SK-N-SH (cell line): Measurements from ENCODE around the gene ATP6V1G2. TPM values are rescaled to one million over a fixed set of nuclear protein-coding genes. Genes with fewer than 3 reads are reported as not detected.
A peak's percentile ranks its signal among the peaks of the same experiment; 100 is the strongest.

Source experiments
- CTCF ChIA-PET: fragments of 300-600, 350-600 bp; formaldehyde crosslinking; extraction: SDS; loops from one replicate; lab custom pipeline; 2021; lab: Yijun Ruan, JAX
- POLR2A ChIA-PET: fragments of 350-600 bp; sonication (Branson Sonifier 250); formaldehyde crosslinking; extraction: SDS; loops from one replicate; lab custom pipeline; 2020; ENCODE audit warnings: antibody characterized with exemption, inconsistent platforms; lab: Yijun Ruan, JAX
- DNase-seq: peaks from one replicate; pipeline ENCODE4 v3.0.0; 2012
- H2AFZ ChIP-seq: fragments of 200-600 bp; sonication (generic); 2 replicates; pipeline ENCODE4 v1.8.1; 2016; ENCODE audit warnings: antibody characterized with exemption, mild to moderate bottlenecking, low read depth
- H3F3A ChIP-seq: fragments of 200-600 bp; sonication (generic); replicated peaks from 2 replicates; pipeline ENCODE3; 2016; ENCODE audit warnings: antibody characterized with exemption, mild to moderate bottlenecking; ENCODE audit not compliant: insufficient read depth
- H3K27ac ChIP-seq, 2 experiments: fragments of 200-500 bp in 1 of 2; fragments of 200-600 bp in 1 of 2; sonication (Bioruptor generic) in 1 of 2; sonication (generic), shearing (Covaris generic) in 1 of 2; 2 replicates each; pipeline versions ENCODE4 v1.5.1 to v1.6.1; 2014 to 2016; ENCODE audit warnings: low read depth in 2 of 2, inconsistent platforms in 1 of 2, low read length in 1 of 2, mild to moderate bottlenecking in 1 of 2, mixed read lengths in 1 of 2
- H3K27me3 ChIP-seq: fragments of 200-600 bp; sonication (generic), shearing (Covaris generic); 2 replicates; pipeline ENCODE4 v1.6.1; 2016; ENCODE audit warnings: mixed run types; ENCODE audit not compliant: insufficient read depth
- H3K36me3 ChIP-seq, 2 experiments: fragments of 200-500 bp in 1 of 2; fragments of 200-600 bp in 1 of 2; sonication (Bioruptor generic) in 1 of 2; sonication (generic) in 1 of 2; replicated peaks in 1 of 2; 2 replicates each; pipeline versions ENCODE3 to v1.5.1; 2014 to 2016; ENCODE audit warnings: low read length in 1 of 2, mild to moderate bottlenecking in 1 of 2; ENCODE audit not compliant: insufficient read depth in 2 of 2, control insufficient read depth in 1 of 2
- H3K4me1 ChIP-seq, 2 experiments: fragments of 200-500 bp in 1 of 2; fragments of 200-600 bp in 1 of 2; sonication (Bioruptor generic) in 1 of 2; sonication (generic), shearing (Covaris generic) in 1 of 2; 2 replicates each; pipeline versions ENCODE4 v1.5.1 to v1.6.1; 2014 to 2016; ENCODE audit warnings: low read depth in 1 of 2, low read length in 1 of 2, mixed run types in 1 of 2; ENCODE audit not compliant: insufficient read depth in 2 of 2, control insufficient read depth in 1 of 2
- H3K4me2 ChIP-seq: fragments of 200-600 bp; sonication (generic), shearing (Covaris generic); 2 replicates; pipeline ENCODE4 v1.6.1; 2017; ENCODE audit warnings: mixed run types
- H3K4me3 ChIP-seq, 2 experiments: fragments of 200-500 bp in 1 of 2; fragments of 200-600 bp in 1 of 2; sonication (Bioruptor generic) in 1 of 2; sonication (generic), shearing (Covaris generic) in 1 of 2; 2 replicates each; pipeline versions ENCODE4 v1.5.1 to v1.8.1; 2014 to 2016; ENCODE audit warnings: low read depth in 2 of 2, inconsistent platforms in 1 of 2, low read length in 1 of 2, mild to moderate bottlenecking in 1 of 2, mixed read lengths in 1 of 2, moderate library complexity in 1 of 2
- H3K79me2 ChIP-seq: fragments of 200-600 bp; sonication (generic); 2 replicates; pipeline ENCODE4 v1.8.1; 2017; ENCODE audit warnings: mild to moderate bottlenecking; ENCODE audit not compliant: insufficient read depth
- H3K9ac ChIP-seq: fragments of 200-600 bp; sonication (generic); 2 replicates; pipeline ENCODE4 v1.6.1; 2017; ENCODE audit warnings: mixed run types
- H3K9me2 ChIP-seq: fragments of 200-600 bp; sonication (generic); 2 replicates; pipeline ENCODE4 v1.6.1; 2017; ENCODE audit warnings: mixed run types
- H3K9me3 ChIP-seq: fragments of 200-600 bp; sonication (generic); 2 replicates; pipeline ENCODE4 v1.6.1; 2017; ENCODE audit warnings: mixed run types, mild to moderate bottlenecking, moderate library complexity
- H4K20me1 ChIP-seq: fragments of 200-600 bp; sonication (generic); 2 replicates; pipeline ENCODE4 v1.6.1; 2017; ENCODE audit warnings: mild to moderate bottlenecking, mixed run types; ENCODE audit not compliant: insufficient read depth
- CHD2 ChIP-seq: fragments of 150-350 bp; IDR thresholded peaks from 2 replicates; pipeline ENCODE4 v1.6.1; 2018; ENCODE audit warnings: low read length; ENCODE audit not compliant: partially characterized antibody
- CTCF ChIP-seq: fragments of 200-600 bp; sonication (generic); IDR thresholded peaks from 2 replicates; pipeline ENCODE4 v1.6.1; 2017; ENCODE audit warnings: antibody characterized with exemption, mild to moderate bottlenecking, moderate library complexity
- ELF1 ChIP-seq: IDR thresholded peaks from 2 replicates; pipeline ENCODE4 v1.4.0; 2012
- EZH2phosphoT487 ChIP-seq: fragments of 200-600 bp; sonication (generic); IDR thresholded peaks from 2 replicates; pipeline ENCODE4 v1.6.1; 2017; ENCODE audit warnings: low read depth, mixed run types, mild to moderate bottlenecking, antibody characterized with exemption, moderate library complexity, borderline replicate concordance
- FOXJ3 ChIP-seq: sonication (generic); formaldehyde crosslinking; IDR thresholded peaks from 2 replicates; pipeline ENCODE4 v1.5.1; 2020; ENCODE audit warnings: mild to moderate bottlenecking, missing genetic modification reagents
- GABPA ChIP-seq: IDR thresholded peaks from 2 replicates; pipeline ENCODE4 v1.4.0; 2012; ENCODE audit warnings: low read depth, mild to moderate bottlenecking
- MEF2A ChIP-seq: IDR thresholded peaks from 2 replicates; pipeline ENCODE4 v1.4.0; 2012; ENCODE audit warnings: low read depth, borderline replicate concordance
- RAD21 ChIP-seq: IDR thresholded peaks from 2 replicates; pipeline ENCODE4 v1.6.1; 2012; ENCODE audit warnings: mild to moderate bottlenecking, low read length
- ZBTB33 ChIP-seq: IDR thresholded peaks from 2 replicates; pipeline ENCODE4 v1.4.0; 2012; ENCODE audit warnings: low read depth, borderline replicate concordance
- WGBS: methylation state at CpG from one replicate; pipeline ENCODE4 v1.1.6; 2017; ENCODE audit warnings: low lambda C conversion rate; 5-methylcytosine and 5-hydroxymethylcytosine counted together
- polyA plus RNA-seq, 3 experiments: library from polyadenylated mRNA; depleted of rRNA; stranded (reverse); fragments of >200 nt; gene quantifications; 2 replicates each; pipeline ENCODE4 v1.2.3, GENCODE V29; 2012
- TF ChIP-seq, protein P1 (sequence below): IDR thresholded peaks from 2 replicates; pipeline ENCODE4 v1.4.0; 2012; ENCODE audit warnings: low read depth, borderline replicate concordance

The ATP6V1G2 gene
- polyA plus RNA-seq, 1 of the 3 experiments (the other 2 are of a cell fraction), result 13.6 TPM

DNA sequence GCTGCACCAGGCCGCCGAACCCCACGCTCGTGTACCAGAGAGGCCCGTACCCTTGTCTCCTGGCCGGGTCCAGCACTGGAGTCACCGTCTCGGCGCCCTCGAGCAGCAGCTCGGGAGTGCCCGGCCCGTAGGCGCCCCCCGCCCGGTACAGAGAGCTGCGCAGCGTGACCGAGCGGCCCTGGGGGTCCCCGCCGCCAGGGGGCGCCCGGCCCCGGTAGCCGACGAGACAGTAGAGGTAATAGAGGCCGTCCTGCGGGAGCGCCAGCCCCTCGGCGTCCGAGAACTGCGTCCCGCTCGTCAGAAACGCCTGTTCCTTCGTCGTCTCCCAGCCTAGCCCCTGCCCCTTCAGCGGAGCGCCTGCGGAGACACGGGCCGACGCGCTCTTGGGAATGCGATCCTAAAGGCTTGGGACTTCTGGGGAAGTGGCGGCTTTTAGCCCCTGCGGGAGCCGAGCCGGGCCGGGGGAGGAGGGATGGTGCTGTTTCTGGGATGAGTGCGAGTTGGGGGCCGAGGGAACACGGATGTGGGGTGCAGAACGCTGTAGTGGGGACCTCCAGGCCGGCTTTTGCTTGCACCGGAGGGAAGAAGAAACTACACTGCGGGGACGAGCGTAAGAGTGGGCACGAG, 34.5 kb upstream of the ATP6V1G2 start (continued):
- TF ChIP-seq MEF2A, result no peak
- TF ChIP-seq, protein P1, sequence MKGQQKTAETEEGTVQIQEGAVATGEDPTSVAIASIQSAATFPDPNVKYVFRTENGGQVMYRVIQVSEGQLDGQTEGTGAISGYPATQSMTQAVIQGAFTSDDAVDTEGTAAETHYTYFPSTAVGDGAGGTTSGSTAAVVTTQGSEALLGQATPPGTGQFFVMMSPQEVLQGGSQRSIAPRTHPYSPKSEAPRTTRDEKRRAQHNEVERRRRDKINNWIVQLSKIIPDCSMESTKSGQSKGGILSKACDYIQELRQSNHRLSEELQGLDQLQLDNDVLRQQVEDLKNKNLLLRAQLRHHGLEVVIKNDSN, result 0 out of 2 replicates have a peak, but pooled peaks have one; percentile 8
- TF ChIP-seq FOXJ3 (CRISPR knock-in tag), result no peak
- peak; percentile 61 for TF ChIP-seq RAD21
- TF ChIP-seq ELF1, result no peak
- no peak for TF ChIP-seq EZH2phosphoT487

GRCh38 chr6:31580438-31580740, 34.0 kb upstream of the ATP6V1G2 start:
- H3K27me3 ChIP-seq, result no peaks in the 10 kb centered on the region
- POLR2A ChIA-PET, result interaction anchor here (0.6 to 1.2 kb wide), 3 partner anchors 16 to 38 kb away, joined by 3 to 12 read pairs (median 5); partner anchors contain the start of gene DDX39B
- H3K9me3 ChIP-seq, result no peaks in the 10 kb centered on the region
- no peak for DNase-seq
- CTCF ChIA-PET, result interaction anchor here (0.6 to 17.6 kb wide), 25 partner anchors 9 to 197 kb away, joined by 3 to 312 read pairs (median 5); partner anchors contain the start of genes ATP6V1G2, DDX39B, NCR3 and NFKBIL1
- peak overlapping the region; percentile 63 to 96 for H3K4me3 ChIP-seq
- H3K79me2 ChIP-seq, result no peaks in the 10 kb centered on the region
- H3F3A ChIP-seq, result no peaks in the 10 kb centered on the region
- H3K9me2 ChIP-seq, result no peaks in the 10 kb centered on the region
- peak overlapping the region; percentile 88 for H3K9ac ChIP-seq
- no peaks in the 10 kb centered on the region for H3K36me3 ChIP-seq
- no peak overlapping the region for H3K27ac ChIP-seq
- peaks cover 0 to 11% of the 10 kb centered on the region in 2 experiments; a peak in 1 of 4 replicates for H3K4me1 ChIP-seq
- H2AFZ ChIP-seq, result peak overlapping the region; percentile 99
- WGBS, result 74% methylated on average over 11 of the region's 11 CpGs
- no peaks in the 10 kb centered on the region for H4K20me1 ChIP-seq
- peak overlapping the region; percentile 99 for H3K4me2 ChIP-seq
- TF ChIP-seq CTCF, result no peak
- TF ChIP-seq GABPA, result no peak
- no peak for TF ChIP-seq CHD2
- no peak for TF ChIP-seq ZBTB33
